ENCODE measurements around the gene FH.

FH gene

DNA sequence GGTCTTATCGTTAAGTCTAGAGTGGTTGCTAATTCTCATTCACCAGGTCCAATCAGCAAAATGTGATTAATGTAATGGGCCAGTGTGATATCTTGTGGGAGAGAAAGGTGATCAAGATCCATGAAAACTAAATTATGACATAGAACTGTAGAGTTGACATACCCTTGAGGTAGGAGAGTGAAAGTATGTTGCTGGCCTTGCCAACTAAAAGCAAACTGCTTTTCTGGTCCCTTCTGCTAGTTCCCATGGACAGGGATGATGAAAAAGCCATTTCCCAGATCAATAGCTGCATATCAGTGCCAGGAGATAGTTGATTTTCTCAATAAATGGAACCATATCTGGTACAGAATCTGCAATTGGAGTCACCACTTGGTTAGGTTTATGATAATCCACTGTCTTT lies 65.8 kb downstream of the FH start:
- no peak for DNase-seq

DNA sequence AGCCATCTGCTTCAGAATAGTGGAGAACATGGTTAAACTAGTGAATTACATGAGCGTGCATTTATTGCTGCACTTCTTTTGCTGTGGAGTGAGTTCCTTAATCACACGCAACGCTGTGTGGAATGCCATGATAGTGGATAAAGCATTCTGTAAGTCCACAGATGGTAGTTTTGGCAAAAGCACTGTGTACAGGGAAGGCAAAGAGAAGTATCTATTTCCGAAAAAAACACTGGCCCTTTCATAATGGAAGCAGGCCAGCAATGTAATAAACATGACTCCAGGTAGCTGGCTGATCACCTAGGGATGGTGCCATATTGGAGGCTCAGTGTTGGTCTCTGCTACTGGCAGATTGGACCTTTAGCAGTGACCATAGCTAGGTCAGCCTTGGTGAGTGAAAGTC lies 67.6 kb downstream of the FH start:
- DNase-seq, result no peak
